ENCODE measurements around the gene PHKG2.

DNA sequence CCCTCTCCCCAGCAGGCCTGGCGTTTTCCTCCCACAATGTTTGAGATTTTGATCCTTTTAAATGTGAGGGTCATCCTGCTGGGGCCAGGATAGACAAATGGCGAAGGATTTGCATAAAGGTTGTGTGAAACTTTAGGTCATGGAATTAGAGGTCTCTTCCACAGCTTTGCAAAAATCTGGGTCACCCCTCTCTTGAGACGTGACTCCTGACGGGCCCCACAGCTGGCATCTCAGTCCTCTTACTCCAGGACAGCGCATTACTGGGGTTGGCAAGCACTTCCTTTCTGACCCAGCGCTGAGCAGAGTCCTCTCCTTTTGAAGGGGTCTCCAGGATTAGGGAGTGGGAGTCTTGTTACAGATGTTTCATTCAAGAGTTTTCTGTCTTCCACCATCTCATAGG is 31.4 kb downstream of the PHKG2 start:
- TF ChIP-seq, protein P1, sequence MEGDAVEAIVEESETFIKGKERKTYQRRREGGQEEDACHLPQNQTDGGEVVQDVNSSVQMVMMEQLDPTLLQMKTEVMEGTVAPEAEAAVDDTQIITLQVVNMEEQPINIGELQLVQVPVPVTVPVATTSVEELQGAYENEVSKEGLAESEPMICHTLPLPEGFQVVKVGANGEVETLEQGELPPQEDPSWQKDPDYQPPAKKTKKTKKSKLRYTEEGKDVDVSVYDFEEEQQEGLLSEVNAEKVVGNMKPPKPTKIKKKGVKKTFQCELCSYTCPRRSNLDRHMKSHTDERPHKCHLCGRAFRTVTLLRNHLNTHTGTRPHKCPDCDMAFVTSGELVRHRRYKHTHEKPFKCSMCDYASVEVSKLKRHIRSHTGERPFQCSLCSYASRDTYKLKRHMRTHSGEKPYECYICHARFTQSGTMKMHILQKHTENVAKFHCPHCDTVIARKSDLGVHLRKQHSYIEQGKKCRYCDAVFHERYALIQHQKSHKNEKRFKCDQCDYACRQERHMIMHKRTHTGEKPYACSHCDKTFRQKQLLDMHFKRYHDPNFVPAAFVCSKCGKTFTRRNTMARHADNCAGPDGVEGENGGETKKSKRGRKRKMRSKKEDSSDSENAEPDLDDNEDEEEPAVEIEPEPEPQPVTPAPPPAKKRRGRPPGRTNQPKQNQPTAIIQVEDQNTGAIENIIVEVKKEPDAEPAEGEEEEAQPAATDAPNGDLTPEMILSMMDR (IDR thresholded peaks at IDR 0.05; ENCODE audit: low read depth, low read length): no peak
- TF ChIP-seq POLR2A (IDR thresholded peaks at IDR 0.05; ENCODE audit: extremely low read depth, insufficient read length): no peak
- TF ChIP-seq, protein P2, sequence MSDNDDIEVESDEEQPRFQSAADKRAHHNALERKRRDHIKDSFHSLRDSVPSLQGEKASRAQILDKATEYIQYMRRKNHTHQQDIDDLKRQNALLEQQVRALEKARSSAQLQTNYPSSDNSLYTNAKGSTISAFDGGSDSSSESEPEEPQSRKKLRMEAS (IDR thresholded peaks at IDR 0.05; ENCODE audit: low read depth, low read length): no peak

Data from NB4 (cell line).